ENCODE data around the gene RAPGEF5.

GRCh38 chr7:22123139-22123538, 233.8 kb downstream of the RAPGEF5 start:
- TF ChIP-seq SIN3A (IDR thresholded peaks at IDR 0.05; ENCODE audit: borderline replicate concordance, low read depth, low read length) (no peak), CTCF (IDR thresholded peaks at IDR 0.05) (no peak), REST (IDR thresholded peaks at IDR 0.05; ENCODE audit: low read depth, low read length) (no peak), FOXM1 (IDR thresholded peaks at IDR 0.05; ENCODE audit: low read depth) (no peak), ZBTB33 (IDR thresholded peaks at IDR 0.05; ENCODE audit: borderline replicate concordance, low read depth) (no peak), JUND (IDR thresholded peaks at IDR 0.05) (no peak), MAX (IDR thresholded peaks at IDR 0.05; ENCODE audit: low read depth) (no peak), EZH2phosphoT487 (IDR thresholded peaks at IDR 0.05; ENCODE audit: borderline replicate concordance, low read depth) (no peak), YY1 (IDR thresholded peaks at IDR 0.05; ENCODE audit: low read depth) (no peak), SMC3 (IDR thresholded peaks at IDR 0.05; ENCODE audit: low read depth, low read length) (no peak), MXI1 (IDR thresholded peaks at IDR 0.05; ENCODE audit: low read depth, low read length) (no peak)
